Medulla oblongata (tissue), 1 donor: ENCODE results near the gene ZFAND4.
"Not testable (repeated sequence)": the region's sequence is repeated elsewhere in the genome, so short reads cannot be mapped to it uniquely, and the experiment has no call there.

ENCODE experiments used
- DNase-seq: peaks from one replicate; pipeline ENCODE4 v3.0.0-alpha.2; 2015; ENCODE audit errors: extremely low spot score

The ZFAND4 gene

GRCh38 chr10:45672181-45673073 is at the start of gene ZFAND4:
Gene ZFAND4 (minus strand): TSS chr10:45672772. CDS start chr10:45663725, 9,047 bp downstream.
- DNase-seq, result peak; percentile 96

- not testable (repeated sequence) for DNase-seq
These were observed 48.9 kb upstream of the ZFAND4 start for GRCh38 chr10:45721503-45721902.

- DNase-seq, result not testable (repeated sequence)
These were observed 45.1 kb upstream of the ZFAND4 start for GRCh38 chr10:45717642-45718041.

- DNase-seq, result not testable (repeated sequence)
These were observed 44.5 kb upstream of the ZFAND4 start for GRCh38 chr10:45717053-45717452.

- not testable (repeated sequence) for DNase-seq
These were observed 38.7 kb upstream of the ZFAND4 start for GRCh38 chr10:45711223-45711622.

- not testable (repeated sequence) for DNase-seq
These were observed 37.7 kb upstream of the ZFAND4 start for GRCh38 chr10:45710200-45710796.

- not testable (repeated sequence) for DNase-seq
These were observed 5.9 kb upstream of the ZFAND4 start for GRCh38 chr10:45678467-45678866.

GRCh38 chr10:45675388-45675787 is 2.8 kb upstream of the ZFAND4 start:
- DNase-seq, result no peak

GRCh38 chr10:45673074-45673648 is 589 bp upstream of the ZFAND4 start:
- DNase-seq, result no peak

GRCh38 chr10:45671300-45671699 is 1.3 kb downstream of the ZFAND4 start:
- DNase-seq, result not testable (repeated sequence)

- not testable (repeated sequence) for DNase-seq
These were observed 2.7 kb downstream of the ZFAND4 start for GRCh38 chr10:45669897-45670296.

GRCh38 chr10:45660876-45661411 is 11.6 kb downstream of the ZFAND4 start:
- DNase-seq, result no peak

GRCh38 chr10:45657033-45657926 is 15.3 kb downstream of the ZFAND4 start:
- DNase-seq, result no peak

- DNase-seq, result no peak
These were observed 17.4 kb downstream of the ZFAND4 start for GRCh38 chr10:45655219-45655618.

- DNase-seq, result not testable (repeated sequence)
These were observed 17.8 kb downstream of the ZFAND4 start for GRCh38 chr10:45654753-45655141.

- DNase-seq, result no peak
These were observed 19.1 kb downstream of the ZFAND4 start for GRCh38 chr10:45653454-45653853.

- DNase-seq, result no peak
These were observed 20.1 kb downstream of the ZFAND4 start for GRCh38 chr10:45652511-45652910.

GRCh38 chr10:45649296-45649695 is 23.3 kb downstream of the ZFAND4 start:
- DNase-seq, result no peak

- DNase-seq, result no peak
These were observed 25.5 kb downstream of the ZFAND4 start for GRCh38 chr10:45647118-45647517.

GRCh38 chr10:45646384-45647050 is 26.1 kb downstream of the ZFAND4 start:
- no peak for DNase-seq

GRCh38 chr10:45644527-45644926 is 28.0 kb downstream of the ZFAND4 start:
- no peak for DNase-seq
